Bladder microvascular endothelial cell (primary cell): ENCODE measurements around the gene ZNF141. TPM values are rescaled to one million over a fixed set of nuclear protein-coding genes. Genes with fewer than 3 reads are reported as not detected.

Experiments
- total RNA-seq: library from RNA; depleted of rRNA; stranded (reverse); fragments of >200 nt; gene quantifications from 2 replicates; pipeline ENCODE4 v1.2.3, GENCODE V29; 2014

ZNF141 gene
- 8.6 and 14.8 TPM in 2 replicates for total RNA-seq

DNA sequence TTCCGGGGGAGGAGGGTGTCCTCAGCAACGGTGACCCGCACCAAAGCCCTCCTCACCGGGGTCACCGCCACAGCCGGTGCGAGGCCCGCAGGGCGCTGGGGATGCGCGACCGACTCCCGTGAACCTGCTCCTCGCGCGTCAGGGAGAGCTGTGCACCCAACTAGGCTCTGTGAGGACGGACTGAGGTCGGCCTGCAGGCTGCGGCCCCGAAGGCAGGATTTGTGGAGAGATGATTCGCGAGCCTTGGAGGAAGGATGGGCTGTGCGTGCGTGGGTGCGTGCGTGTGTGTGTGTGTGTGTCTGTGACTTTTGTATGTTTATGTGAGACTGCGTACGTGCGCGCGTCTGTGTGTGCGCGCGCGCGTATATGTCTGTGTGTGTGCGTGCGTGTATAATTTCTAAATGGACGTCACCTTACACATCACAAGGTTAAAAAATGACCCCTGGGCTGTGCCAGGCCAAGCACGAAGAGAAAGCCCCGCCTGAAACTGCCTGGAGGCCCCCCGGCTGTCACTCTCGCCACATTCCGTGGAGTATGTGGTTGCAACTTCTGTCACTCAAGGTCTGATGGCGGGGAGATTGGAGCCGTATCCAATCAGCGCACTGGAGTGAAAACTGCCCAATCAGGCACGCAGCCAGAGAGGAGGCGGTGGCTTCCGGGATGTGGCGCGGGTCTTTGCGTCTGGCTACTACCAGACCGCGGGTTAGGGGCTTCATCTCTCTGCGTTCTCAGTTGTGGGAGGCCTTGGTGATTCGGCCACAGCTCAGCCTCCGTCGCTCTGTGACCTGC, at the start of gene ZNF141:
ZNF141 (plus strand) TSS at position 672 of the 789 bp plus-strand sequence. CDS start 170 bp downstream, outside the sequence.

DNA sequence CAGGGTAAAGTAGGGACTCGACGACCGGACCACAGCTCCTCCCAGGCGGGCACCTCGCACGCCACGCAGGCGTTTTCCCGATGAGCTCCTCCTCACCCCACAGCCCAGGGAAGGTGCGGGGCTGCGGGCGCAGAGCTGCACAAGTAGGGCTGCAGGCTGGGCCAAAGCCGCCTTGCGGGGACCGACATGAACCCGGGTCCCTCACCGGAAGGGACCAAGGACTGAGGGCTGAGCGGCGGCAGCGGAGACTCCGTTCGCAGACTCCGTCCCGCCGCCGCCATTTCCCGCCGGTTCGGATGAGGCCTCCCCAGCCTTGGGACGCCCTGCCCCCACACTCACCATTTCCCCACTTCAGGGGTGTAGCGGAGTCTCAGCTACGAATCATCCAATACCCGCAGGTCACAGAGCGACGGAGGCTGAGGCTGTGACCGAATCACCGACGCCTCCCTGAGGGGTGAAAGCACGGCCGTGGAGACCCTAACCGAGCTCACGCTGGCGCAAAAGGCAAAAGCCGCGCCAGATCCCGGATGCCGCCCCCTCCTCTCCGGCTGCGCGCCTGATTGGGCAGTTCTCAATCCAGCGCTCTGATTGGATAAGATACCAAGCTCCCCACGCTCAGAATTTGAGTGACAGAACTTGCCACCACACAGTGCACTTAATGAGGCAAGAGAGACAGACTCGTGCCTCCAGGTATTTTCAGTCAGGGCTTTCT, 32.5 kb upstream of the ZNF141 start, which contains the start of gene ZNF732:
ZNF732 (minus strand) TSS at position 506 of the 712 bp plus-strand sequence; CDS start at position 342, 164 bp downstream.

Other genes with a start within 250 kb of the ZNF141 start
- gene ZNF718, start 213.3 kb upstream of the ZNF141 start, total RNA-seq, result 4.9 and 9.6 TPM in 2 replicates
- gene ZNF732, start 32.3 kb upstream of the ZNF141 start, total RNA-seq, result 0.81 and 0.88 TPM in 2 replicates
- 15.7 and 40.0 TPM in 2 replicates for gene ZNF721, start 161.3 kb downstream of the ZNF141 start, total RNA-seq
- 36.1 and 60.2 TPM in 2 replicates for gene PIGG, start 161.4 kb downstream of the ZNF141 start, total RNA-seq
- gene TMEM271, start 238.5 kb downstream of the ZNF141 start, total RNA-seq, result not detected in 2 replicates